Progenitor cell of endocrine pancreas (in vitro differentiated cells): ENCODE measurements around the gene ANO4. TPM values are rescaled to one million over a fixed set of nuclear protein-coding genes. Genes with fewer than 3 reads are reported as not detected.

Source experiments
- DNase-seq: peaks from one replicate; pipeline ENCODE4 v3.0.0; 2021; ENCODE audit warnings: low spot score; ENCODE audit not compliant: unreplicated experiment
- H3K27ac Mint-ChIP-seq: 2 replicates; pipeline ENCODE4 v1.8.0; 2021; ENCODE audit warnings: mild to moderate bottlenecking, moderate library complexity, mixed read lengths
- H3K27me3 Mint-ChIP-seq: 2 replicates; pipeline ENCODE4 v1.8.0; 2021; ENCODE audit warnings: mixed read lengths
- H3K36me3 Mint-ChIP-seq: 2 replicates; pipeline ENCODE4 v1.8.0; 2022; ENCODE audit warnings: mixed read lengths; ENCODE audit not compliant: insufficient read depth
- H3K4me1 Mint-ChIP-seq: 2 replicates; pipeline ENCODE4 v1.8.0; 2021; ENCODE audit warnings: low read depth, mixed read lengths
- H3K4me3 Mint-ChIP-seq: 2 replicates; pipeline ENCODE4 v1.8.0; 2021; ENCODE audit warnings: low read depth, mild to moderate bottlenecking, moderate library complexity, mixed read lengths
- H3K9me3 Mint-ChIP-seq: 2 replicates; pipeline ENCODE4 v1.8.0; 2021; ENCODE audit warnings: low read depth, mixed read lengths
- total RNA-seq: library from RNA; stranded (reverse); gene quantifications from 2 replicates; pipeline ENCODE4 v1.2.1, GENCODE V29; 2021
- TF ChIP-seq, protein P1 (sequence below): fragments of 200-600 bp; sonication (generic); IDR thresholded peaks from one replicate; pipeline ENCODE4 v1.5.0; 2021; ENCODE audit warnings: antibody characterized with exemption, mild to moderate bottlenecking; ENCODE audit not compliant: unreplicated experiment

The ANO4 gene
- total RNA-seq, 1 donor from 2014 or later, result 0.38 TPM

DNA sequence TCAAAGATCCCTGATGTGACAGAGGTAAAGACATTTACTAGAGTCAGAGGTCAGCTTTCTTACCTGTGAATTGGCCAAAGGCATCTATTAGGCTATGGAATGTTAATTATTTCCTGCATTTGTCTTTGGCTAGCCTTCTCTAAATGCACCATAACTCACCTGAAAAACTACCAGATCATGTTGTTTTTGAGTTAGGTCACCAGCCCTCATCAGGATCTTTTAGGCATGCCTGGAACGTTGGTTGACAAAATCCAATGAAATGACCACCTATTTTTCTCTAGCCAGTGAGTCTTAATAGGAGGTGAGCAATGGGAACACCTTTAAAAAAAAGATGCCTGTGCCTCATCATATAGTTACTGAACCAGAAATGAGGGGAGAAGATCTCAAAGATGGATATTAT, 46.2 kb downstream of the ANO4 start:
- Mint-ChIP-seq H3K4me3 (no peak overlapping the region), H3K4me1 (no peaks in the 10 kb centered on the region), H3K27ac (no peak overlapping the region), H3K27me3 (no peaks in the 10 kb centered on the region), H3K36me3 (no peaks in the 10 kb centered on the region), H3K9me3 (no peaks in the 10 kb centered on the region)
- TF ChIP-seq, protein P1, sequence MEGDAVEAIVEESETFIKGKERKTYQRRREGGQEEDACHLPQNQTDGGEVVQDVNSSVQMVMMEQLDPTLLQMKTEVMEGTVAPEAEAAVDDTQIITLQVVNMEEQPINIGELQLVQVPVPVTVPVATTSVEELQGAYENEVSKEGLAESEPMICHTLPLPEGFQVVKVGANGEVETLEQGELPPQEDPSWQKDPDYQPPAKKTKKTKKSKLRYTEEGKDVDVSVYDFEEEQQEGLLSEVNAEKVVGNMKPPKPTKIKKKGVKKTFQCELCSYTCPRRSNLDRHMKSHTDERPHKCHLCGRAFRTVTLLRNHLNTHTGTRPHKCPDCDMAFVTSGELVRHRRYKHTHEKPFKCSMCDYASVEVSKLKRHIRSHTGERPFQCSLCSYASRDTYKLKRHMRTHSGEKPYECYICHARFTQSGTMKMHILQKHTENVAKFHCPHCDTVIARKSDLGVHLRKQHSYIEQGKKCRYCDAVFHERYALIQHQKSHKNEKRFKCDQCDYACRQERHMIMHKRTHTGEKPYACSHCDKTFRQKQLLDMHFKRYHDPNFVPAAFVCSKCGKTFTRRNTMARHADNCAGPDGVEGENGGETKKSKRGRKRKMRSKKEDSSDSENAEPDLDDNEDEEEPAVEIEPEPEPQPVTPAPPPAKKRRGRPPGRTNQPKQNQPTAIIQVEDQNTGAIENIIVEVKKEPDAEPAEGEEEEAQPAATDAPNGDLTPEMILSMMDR, result no peak
- DNase-seq, result no peak

DNA sequence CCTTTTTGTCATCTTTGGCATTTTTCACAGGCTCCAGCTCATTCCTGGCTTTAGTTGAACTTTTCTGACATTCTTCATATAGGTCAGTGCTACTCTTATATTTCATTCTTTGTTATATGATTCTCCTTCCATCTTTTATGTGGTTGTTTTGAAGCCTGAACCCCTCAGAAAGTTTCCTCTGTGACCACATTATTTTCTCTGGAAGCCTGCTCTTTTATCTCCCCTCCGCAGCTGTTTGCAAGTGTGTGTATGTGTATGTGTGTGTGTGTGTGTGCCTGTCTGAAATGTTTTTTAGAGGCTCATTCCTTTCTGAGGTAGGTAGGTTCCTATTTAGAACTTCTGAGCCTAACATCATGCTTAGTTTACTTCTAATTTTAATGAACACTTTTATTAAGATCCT, 47.6 kb downstream of the ANO4 start:
- H3K9me3 Mint-ChIP-seq, result no peaks in the 10 kb centered on the region
- TF ChIP-seq, protein P1, result no peak
- no peak overlapping the region for H3K27ac Mint-ChIP-seq
- H3K4me1 Mint-ChIP-seq, result no peaks in the 10 kb centered on the region
- H3K4me3 Mint-ChIP-seq, result no peak overlapping the region
- no peaks in the 10 kb centered on the region for H3K36me3 Mint-ChIP-seq
- no peak for DNase-seq
- no peaks in the 10 kb centered on the region for H3K27me3 Mint-ChIP-seq

DNA sequence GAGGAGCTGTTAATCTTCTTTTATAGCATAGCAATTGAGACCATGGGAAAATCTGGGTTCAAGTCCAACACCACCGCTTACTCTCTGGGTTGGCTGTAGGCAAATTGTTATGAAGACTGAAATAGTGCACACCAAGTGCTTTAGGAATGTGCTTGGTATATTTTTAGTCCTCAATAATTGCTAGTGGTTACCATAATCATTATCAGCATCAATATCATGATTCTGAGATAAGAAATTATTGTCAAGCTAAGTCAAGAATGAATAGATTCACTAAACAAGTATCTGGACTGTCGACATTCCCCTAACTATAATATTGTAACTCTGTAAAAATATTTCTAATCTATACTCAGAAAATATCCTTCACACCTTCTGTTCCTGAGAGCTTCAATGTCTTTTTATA, 48.5 kb downstream of the ANO4 start:
- no peak overlapping the region for H3K4me3 Mint-ChIP-seq
- no peaks in the 10 kb centered on the region for H3K4me1 Mint-ChIP-seq
- no peak for DNase-seq
- no peaks in the 10 kb centered on the region for H3K36me3 Mint-ChIP-seq
- no peaks in the 10 kb centered on the region for H3K27me3 Mint-ChIP-seq
- H3K27ac Mint-ChIP-seq, result no peak overlapping the region
- H3K9me3 Mint-ChIP-seq, result no peaks in the 10 kb centered on the region
- TF ChIP-seq, protein P1, result no peak

DNA sequence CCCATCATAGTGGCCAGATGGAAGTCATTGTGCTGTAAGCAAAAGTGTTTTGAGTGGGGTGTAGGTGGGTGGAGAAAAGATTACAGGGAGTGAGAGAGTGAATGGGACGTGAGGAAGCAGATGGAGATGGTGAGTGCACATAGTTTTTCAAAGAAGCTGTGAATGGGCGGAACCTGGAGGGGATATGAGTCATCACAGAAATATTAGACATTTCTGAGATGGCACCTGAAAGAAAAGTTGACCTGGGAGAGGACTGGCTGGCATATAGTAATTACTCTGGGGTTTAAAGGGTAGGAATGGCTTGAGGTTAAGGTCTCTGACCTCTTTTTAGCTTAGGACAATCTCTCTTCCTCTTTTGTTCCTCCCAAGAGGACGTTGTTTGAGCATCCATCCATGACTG, 50.5 kb downstream of the ANO4 start:
- DNase-seq, result no peak
- H3K27ac Mint-ChIP-seq, result no peak overlapping the region
- TF ChIP-seq, protein P1, result no peak
- no peak overlapping the region for H3K4me3 Mint-ChIP-seq
- no peaks in the 10 kb centered on the region for H3K27me3 Mint-ChIP-seq
- no peaks in the 10 kb centered on the region for H3K36me3 Mint-ChIP-seq
- peaks cover 3% of the 10 kb centered on the region for H3K4me1 Mint-ChIP-seq
- H3K9me3 Mint-ChIP-seq, result no peaks in the 10 kb centered on the region

DNA sequence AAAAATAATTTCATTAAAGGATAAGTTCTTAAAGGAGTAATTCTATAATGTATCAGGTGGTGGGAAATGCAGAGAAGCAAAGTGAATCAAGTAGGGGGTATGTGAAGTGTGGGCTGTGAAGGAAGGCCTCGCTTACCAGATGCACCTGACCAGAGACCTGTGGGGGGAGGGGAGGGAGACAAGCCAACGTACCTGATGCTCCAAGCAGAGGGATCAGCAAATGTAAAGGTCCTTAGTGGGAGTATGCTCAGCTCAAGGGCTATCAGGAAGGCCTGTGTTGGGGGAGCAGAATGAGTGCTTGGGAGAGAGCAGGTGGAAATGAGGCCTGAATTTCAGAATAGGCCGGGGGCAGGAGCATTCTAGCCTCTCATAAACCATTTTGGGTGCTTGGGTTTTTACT, 57.1 kb downstream of the ANO4 start:
- TF ChIP-seq, protein P1, result no peak
- Mint-ChIP-seq H3K9me3 (no peaks in the 10 kb centered on the region), H3K27ac (no peak overlapping the region), H3K27me3 (no peaks in the 10 kb centered on the region), H3K4me1 (peaks cover 3% of the 10 kb centered on the region), H3K36me3 (no peaks in the 10 kb centered on the region), H3K4me3 (no peak overlapping the region)
- no peak for DNase-seq
